ENCODE data around the gene NR2E1.

The NR2E1 gene

GRCh38 chr6:108193131-108193530, 27.3 kb downstream of the NR2E1 start:
- TF ChIP-seq, protein P1, sequence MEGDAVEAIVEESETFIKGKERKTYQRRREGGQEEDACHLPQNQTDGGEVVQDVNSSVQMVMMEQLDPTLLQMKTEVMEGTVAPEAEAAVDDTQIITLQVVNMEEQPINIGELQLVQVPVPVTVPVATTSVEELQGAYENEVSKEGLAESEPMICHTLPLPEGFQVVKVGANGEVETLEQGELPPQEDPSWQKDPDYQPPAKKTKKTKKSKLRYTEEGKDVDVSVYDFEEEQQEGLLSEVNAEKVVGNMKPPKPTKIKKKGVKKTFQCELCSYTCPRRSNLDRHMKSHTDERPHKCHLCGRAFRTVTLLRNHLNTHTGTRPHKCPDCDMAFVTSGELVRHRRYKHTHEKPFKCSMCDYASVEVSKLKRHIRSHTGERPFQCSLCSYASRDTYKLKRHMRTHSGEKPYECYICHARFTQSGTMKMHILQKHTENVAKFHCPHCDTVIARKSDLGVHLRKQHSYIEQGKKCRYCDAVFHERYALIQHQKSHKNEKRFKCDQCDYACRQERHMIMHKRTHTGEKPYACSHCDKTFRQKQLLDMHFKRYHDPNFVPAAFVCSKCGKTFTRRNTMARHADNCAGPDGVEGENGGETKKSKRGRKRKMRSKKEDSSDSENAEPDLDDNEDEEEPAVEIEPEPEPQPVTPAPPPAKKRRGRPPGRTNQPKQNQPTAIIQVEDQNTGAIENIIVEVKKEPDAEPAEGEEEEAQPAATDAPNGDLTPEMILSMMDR (IDR thresholded peaks at IDR 0.05; ENCODE audit: low read depth, low read length) = no peak
- DNase-seq (ENCODE audit: low read depth in 2 of 2) = no peak
- no peak overlapping the region for H3K4me3 ChIP-seq (replicated peaks in 1 of 2; ENCODE audit: low read depth in 2 of 2, low read length in 2 of 2)

- DNase-seq (ENCODE audit: low read depth in 2 of 2) = no peak
- H3K4me3 ChIP-seq (replicated peaks in 1 of 2; ENCODE audit: low read depth in 2 of 2, low read length in 2 of 2) = no peak overlapping the region
- TF ChIP-seq, protein P1 (IDR thresholded peaks at IDR 0.05; ENCODE audit: low read depth, low read length) = no peak
Observed at GRCh38 chr6:108193835-108194234, 28.0 kb downstream of the NR2E1 start.

GRCh38 chr6:108194503-108194902, 28.7 kb downstream of the NR2E1 start:
- DNase-seq (ENCODE audit: low read depth in 2 of 2) = no peak
- no peak overlapping the region for H3K4me3 ChIP-seq (replicated peaks in 1 of 2; ENCODE audit: low read depth in 2 of 2, low read length in 2 of 2)
- TF ChIP-seq, protein P1 (IDR thresholded peaks at IDR 0.05; ENCODE audit: low read depth, low read length) = no peak

DNA sequence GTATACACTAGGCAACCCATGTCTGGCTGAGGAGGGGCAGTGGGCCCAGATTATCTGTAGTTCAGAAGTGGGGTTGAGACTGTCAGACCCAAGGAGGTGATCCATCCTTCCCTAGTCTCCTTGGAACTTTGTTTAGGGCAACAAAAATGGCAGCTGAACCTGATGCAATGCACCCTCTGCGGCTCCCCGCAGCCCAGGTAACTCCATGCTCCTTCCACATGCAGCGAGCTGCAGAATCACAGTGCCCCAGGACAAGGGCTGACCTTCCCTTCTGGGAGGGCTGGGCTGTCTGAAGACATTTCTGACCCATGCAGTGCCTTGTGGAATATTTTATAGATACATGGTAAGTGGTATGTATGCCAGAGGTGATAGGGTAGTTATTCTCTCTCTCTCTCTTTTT, 29.4 kb downstream of the NR2E1 start:
- TF ChIP-seq, protein P1 (IDR thresholded peaks at IDR 0.05; ENCODE audit: low read depth, low read length) = no peak
- no peak overlapping the region for H3K4me3 ChIP-seq (replicated peaks in 1 of 2; ENCODE audit: low read depth in 2 of 2, low read length in 2 of 2)
- DNase-seq (ENCODE audit: low read depth in 2 of 2) = no peak

- no peak for DNase-seq (ENCODE audit: low read depth in 2 of 2)
- no peak overlapping the region for H3K4me3 ChIP-seq (replicated peaks in 1 of 2; ENCODE audit: low read depth in 2 of 2, low read length in 2 of 2)
- TF ChIP-seq, protein P1 (IDR thresholded peaks at IDR 0.05; ENCODE audit: low read depth, low read length) = no peak
Observed at GRCh38 chr6:108198761-108199498, 33.1 kb downstream of the NR2E1 start.

DNA sequence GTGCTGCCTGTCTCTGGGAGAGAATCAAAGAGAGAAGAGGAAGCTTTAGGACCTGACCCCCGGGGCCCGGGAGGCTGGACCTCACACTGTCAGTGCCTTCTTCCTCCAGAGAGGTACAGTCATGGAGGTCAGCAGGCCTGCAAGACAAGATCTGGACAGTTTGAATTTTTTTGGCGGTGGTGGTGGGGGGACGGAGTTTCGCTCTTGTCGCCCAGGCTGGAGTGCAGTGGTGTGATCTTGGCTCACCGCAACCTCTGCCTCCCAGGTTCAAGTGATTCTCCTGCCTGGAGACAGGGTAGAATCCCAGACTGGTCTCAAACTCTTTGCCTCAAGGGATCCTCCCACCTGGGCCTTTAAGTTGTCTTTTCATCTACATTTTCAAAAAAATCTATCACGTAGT, 34.4 kb downstream of the NR2E1 start:
- TF ChIP-seq, protein P1 (IDR thresholded peaks at IDR 0.05; ENCODE audit: low read depth, low read length) = no peak
- no peak for DNase-seq (ENCODE audit: low read depth in 2 of 2)
- no peak overlapping the region for H3K4me3 ChIP-seq (replicated peaks in 1 of 2; ENCODE audit: low read depth in 2 of 2, low read length in 2 of 2)

- TF ChIP-seq, protein P1 (IDR thresholded peaks at IDR 0.05; ENCODE audit: low read depth, low read length) = no peak
- peak in 1 of 2 donors; percentile 40 for DNase-seq (ENCODE audit: low read depth in 2 of 2)
Observed at GRCh38 chr6:108200631-108201030, 34.8 kb downstream of the NR2E1 start.

More at GRCh38 chr6:108200631-108201030, 34.8 kb downstream of the NR2E1 start:
- no peak overlapping the region for H3K4me3 ChIP-seq (replicated peaks in 1 of 2; ENCODE audit: low read depth in 2 of 2, low read length in 2 of 2)
